ENCODE results near the gene FAM184A.
"Not testable (repeated sequence)": the region's sequence is repeated elsewhere in the genome, so short reads cannot be mapped to it uniquely, and the experiment has no call there.

FAM184A gene

GRCh38 chr6:119009266-119009665 lies 69.2 kb downstream of the FAM184A start:
- not testable (repeated sequence) for DNase-seq

- DNase-seq = no peak
These were observed 71.5 kb downstream of the FAM184A start for GRCh38 chr6:119006974-119007373.

GRCh38 chr6:119002069-119002468 lies 76.4 kb downstream of the FAM184A start:
- DNase-seq = no peak

- DNase-seq = no peak
These were observed 78.9 kb downstream of the FAM184A start for GRCh38 chr6:118999494-119000040.

- DNase-seq = not testable (repeated sequence)
These were observed 81.0 kb downstream of the FAM184A start for GRCh38 chr6:118997426-118997825.

DNA sequence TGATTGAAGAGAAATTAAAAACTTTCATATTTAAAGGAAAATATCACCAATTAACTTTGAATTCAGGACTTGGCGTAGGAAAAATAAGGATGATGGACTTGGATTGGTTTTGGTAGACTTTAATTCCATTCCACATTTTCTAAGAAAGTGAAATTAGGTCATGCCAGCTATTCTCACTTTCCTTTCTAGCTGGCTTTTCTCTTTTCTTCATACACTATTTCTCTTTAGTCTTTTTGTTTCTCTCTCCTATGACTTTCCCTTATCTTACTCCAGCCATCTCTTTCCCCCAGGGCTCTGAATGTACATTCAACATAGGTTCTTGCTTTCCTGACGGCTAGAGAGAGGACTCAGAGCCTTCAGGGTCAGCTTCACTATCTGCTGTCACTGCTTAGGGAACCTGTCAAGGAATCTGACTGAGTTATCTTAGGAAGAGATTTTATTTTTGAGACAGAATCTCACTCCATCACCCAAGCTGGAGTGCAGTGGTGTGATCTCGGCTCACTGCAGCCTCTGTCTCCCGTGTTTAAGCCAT lies 82.1 kb downstream of the FAM184A start:
- no peak for DNase-seq

GRCh38 chr6:118993803-118994251 lies 84.6 kb downstream of the FAM184A start:
- no peak for DNase-seq

DNA sequence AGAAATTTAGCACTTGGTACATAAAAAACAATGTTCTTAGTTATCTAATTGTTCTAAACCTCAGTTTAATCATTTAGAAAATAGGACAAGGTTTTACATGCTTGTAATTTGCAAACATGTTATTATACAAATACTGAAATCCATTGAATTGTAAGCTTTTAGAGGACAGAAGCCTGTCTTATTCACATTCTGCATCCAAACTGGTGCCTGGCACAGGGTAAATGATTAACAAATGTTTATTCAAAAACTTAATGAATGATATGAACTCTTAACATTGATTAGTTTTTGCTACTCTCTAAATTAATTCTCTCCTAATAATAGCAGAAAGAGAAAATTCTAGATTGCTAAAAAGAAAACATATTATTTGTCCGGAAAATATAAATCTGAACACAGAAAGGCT lies 85.1 kb downstream of the FAM184A start:
- DNase-seq = no peak

GRCh38 chr6:118992186-118992795 lies 86.2 kb downstream of the FAM184A start:
- DNase-seq = no peak

- DNase-seq = no peak
These were observed 92.2 kb downstream of the FAM184A start for GRCh38 chr6:118986312-118986711.

DNA sequence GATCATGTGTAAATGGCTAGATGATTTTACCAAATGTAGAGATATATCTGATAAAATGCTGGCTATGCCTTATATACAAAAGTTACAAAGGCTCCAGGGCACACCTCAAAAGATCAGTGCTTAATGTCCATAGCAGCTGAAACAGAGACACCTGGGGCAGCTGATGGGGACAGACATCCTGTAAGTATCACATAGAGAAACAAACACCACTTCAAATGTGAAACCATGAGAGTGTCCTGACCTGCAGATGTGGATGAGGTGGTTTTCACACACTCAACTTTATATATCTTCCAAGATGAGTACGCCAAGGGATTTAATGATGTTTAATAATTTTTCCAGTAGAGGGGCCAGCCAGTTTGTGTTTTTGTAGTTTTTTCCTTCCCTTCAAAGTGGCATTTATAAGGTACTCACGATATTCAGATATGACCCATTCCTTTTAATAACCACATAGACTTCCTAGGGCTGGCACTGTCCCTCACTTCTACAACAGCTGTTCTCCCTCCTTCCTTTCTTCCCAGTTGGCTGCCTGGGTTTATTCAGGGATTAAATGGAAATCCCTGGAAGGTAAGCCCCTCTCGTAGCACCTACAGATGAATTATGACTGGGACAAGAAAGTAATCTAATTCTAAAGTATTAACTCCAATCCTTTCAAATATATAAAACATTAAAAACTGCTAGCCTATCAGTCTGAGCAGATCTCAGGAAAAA lies 93.2 kb downstream of the FAM184A start:
- no peak for DNase-seq

GRCh38 chr6:118984342-118984741 lies 94.1 kb downstream of the FAM184A start:
- DNase-seq = no peak

DNA sequence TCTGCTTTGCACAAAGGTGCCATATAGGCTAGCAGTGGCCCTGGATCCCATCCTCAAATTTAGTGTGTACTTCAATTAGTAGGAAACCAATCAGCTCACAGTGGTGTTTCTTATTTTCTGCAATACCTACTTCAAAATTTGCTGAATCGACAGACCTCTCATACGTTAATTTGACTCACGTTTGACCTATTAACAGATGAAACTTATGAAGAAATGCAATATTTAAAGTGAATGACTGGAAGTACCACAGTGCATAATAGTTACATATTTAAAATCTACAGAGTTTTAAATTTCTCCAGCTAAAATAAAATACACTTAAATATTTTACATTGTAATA lies 95.9 kb downstream of the FAM184A start:
- no peak for DNase-seq

GRCh38 chr6:118981884-118982574 lies 96.4 kb downstream of the FAM184A start:
- no peak for DNase-seq

DNA sequence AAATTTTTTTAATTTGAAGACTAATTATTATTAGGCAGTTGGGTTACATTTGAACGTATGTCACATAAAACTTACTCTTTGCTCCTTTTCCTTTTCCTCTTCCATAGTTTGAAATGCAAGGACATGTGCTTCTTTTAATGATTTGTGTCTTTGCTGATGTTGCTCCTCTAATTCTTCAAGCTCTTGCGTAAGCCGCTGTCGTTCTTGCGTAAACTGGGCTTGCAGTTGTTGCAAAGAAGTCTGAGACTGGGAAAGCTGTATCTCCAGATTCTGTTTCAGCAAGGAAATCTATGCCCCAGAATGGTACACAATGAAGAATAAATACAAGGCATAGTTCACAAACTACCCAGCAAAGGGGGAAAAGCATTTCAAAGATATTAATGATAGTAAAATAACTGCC lies 98.4 kb downstream of the FAM184A start:
- DNase-seq = no peak

DNA sequence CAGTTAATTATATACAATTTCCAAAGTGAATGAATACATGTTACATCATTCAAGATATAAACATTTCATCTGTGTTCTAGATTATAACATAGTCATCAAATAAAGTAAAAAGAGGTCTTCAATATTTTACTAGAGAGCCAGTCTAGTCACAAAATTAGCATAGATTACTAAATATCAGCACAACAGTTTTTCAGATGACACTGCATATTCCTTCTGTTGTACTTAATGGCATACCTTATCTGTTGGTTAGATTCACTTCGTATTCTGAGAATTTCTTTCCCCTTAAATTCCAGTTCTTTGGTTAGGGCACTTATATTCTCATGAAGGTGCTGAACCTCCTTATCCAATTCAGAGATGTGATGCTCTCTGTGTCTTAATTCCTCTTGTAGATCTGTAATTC lies 103.7 kb downstream of the FAM184A start:
- no peak for DNase-seq

- DNase-seq = no peak
These were observed 106.8 kb downstream of the FAM184A start for GRCh38 chr6:118971682-118972081.

- no peak for DNase-seq
These were observed 107.6 kb downstream of the FAM184A start for GRCh38 chr6:118970866-118971265.

GRCh38 chr6:118968416-118968815 lies 110.0 kb downstream of the FAM184A start:
- peak; percentile 7 for DNase-seq

DNA sequence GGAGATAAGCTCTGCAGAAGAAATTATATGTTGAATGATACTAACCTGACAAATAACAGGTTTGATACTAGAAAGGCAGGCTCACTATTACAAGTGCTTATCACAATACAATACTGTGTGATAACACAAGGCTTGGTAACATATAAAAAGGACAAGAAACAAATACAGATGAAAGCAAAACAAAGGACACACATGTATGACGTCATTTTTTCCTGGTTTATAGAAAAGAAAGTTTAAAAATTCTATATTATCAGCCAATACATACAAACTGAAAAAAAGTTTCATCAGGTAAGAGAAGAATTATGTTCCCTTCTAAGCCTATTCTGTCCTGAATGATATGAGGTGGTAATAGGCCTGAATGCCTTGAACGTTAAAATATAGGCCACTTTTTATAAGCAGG lies 111.2 kb downstream of the FAM184A start:
- no peak for DNase-seq

DNA sequence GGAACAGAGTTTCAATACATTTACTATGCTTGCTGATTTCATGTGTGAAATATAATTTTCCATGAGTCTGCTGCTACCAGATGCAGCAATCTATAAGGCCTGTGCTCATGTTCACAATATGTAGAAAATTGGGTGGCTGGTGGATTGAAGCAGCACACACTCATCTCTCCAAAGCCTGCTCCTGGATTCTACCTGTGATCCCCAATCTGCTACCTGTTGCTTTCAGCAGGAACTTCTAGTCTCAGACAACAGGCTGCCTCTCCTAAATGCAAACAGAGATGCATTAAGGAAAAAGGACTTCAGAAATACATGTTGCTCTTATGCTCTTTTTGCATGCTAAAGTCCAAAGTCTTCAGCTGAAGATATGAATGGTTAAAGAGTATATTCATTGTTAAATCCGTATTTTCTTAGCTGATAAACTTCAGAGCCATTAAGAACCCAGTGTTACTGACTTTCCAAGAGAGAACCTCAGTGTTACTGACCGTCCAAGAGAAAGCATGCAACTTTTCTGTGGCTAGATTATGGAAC lies 112.6 kb downstream of the FAM184A start:
- no peak for DNase-seq

- DNase-seq = no peak
These were observed 113.1 kb downstream of the FAM184A start for GRCh38 chr6:118965371-118965770.

GRCh38 chr6:118963003-118963402 lies 115.5 kb downstream of the FAM184A start:
- DNase-seq = no peak
